ENCODE measurements around the gene C19orf12. TPM values are rescaled to one million over a fixed set of nuclear protein-coding genes. Genes with fewer than 3 reads are reported as not detected.
A peak's percentile ranks its signal among the peaks of the same experiment; 100 is the strongest.

The C19orf12 gene
- total and polyA plus RNA-seq, 2 of the 13 experiments (the other 11 are each of a cell fraction or from before 2014, with no cell fraction given), result 17.7 to 34.4 TPM

GRCh38 chr19:29665215-29665825 is 49.7 kb downstream of the C19orf12 start, which contains the start of gene PLEKHF1 (continued):
- TF ChIP-seq PRDM15 (CRISPR knock-in tag; IDR thresholded peaks at IDR 0.05), result peak; percentile 60; the same call in 1 of the 2 replicates
- no peak for TF ChIP-seq FOXM1 (CRISPR knock-in tag; IDR thresholded peaks at IDR 0.05)
- TF ChIP-seq NKX3-1 (CRISPR knock-in tag; IDR thresholded peaks at IDR 0.05), result no peak
- TF ChIP-seq MED8 (CRISPR knock-in tag; IDR thresholded peaks at IDR 0.05; ENCODE audit: insufficient replicate concordance), result no peak
- TF ChIP-seq ZNF720 (CRISPR knock-in tag; IDR thresholded peaks at IDR 0.05), result no peak
- no peak for TF ChIP-seq ZBTB3 (CRISPR knock-in tag; IDR thresholded peaks at IDR 0.05; ENCODE audit: borderline replicate concordance, low read depth)
- no peak for TF ChIP-seq ZNF589 (CRISPR knock-in tag; conservative IDR thresholded peaks at IDR 0.05)
- no peak for TF ChIP-seq ZNF703 (CRISPR knock-in tag; IDR thresholded peaks at IDR 0.05; ENCODE audit: borderline replicate concordance)
- TF ChIP-seq LBX2 (CRISPR knock-in tag; IDR thresholded peaks at IDR 0.05; ENCODE audit: borderline replicate concordance), result no peak
- peak; percentile 65 for TF ChIP-seq PATZ1 (CRISPR knock-in tag; IDR thresholded peaks at IDR 0.05)
- no peak for TF ChIP-seq BHLHE40 (IDR thresholded peaks at IDR 0.05; ENCODE audit: low read length)
- no peak for TF ChIP-seq RFX3 (CRISPR knock-in tag; IDR thresholded peaks at IDR 0.05)
- no peak for TF ChIP-seq MAFK (conservative IDR thresholded peaks at IDR 0.05 in 1 of 2, IDR thresholded peaks at IDR 0.05 in 1 of 2; ENCODE audit: low read length in 2 of 2)
- TF ChIP-seq ATF6 (CRISPR knock-in tag; conservative IDR thresholded peaks at IDR 0.05), result no peak
- no peak for TF ChIP-seq NFE2 (CRISPR knock-in tag; IDR thresholded peaks at IDR 0.05)
- TF ChIP-seq MXD3 (CRISPR knock-in tag; IDR thresholded peaks at IDR 0.05), result no peak
- TF ChIP-seq PBX2 (CRISPR knock-in tag; IDR thresholded peaks at IDR 0.05), result no peak
- TF ChIP-seq ZNF30 (CRISPR knock-in tag; IDR thresholded peaks at IDR 0.05), result no peak
